Nasal cavity respiratory epithelium epithelial cell of viscerocranial mucosa (primary cell): ENCODE results near the gene FGB. TPM values are rescaled to one million over a fixed set of nuclear protein-coding genes. Genes with fewer than 3 reads are reported as not detected.

ENCODE experiments used
- total RNA-seq: library from RNA; depleted of rRNA; stranded (reverse); fragments of >200 nt; gene quantifications from 2 replicates; pipeline ENCODE4 v1.2.3, GENCODE V29; 2014

The FGB gene
- total RNA-seq = not detected in 2 replicates

DNA sequence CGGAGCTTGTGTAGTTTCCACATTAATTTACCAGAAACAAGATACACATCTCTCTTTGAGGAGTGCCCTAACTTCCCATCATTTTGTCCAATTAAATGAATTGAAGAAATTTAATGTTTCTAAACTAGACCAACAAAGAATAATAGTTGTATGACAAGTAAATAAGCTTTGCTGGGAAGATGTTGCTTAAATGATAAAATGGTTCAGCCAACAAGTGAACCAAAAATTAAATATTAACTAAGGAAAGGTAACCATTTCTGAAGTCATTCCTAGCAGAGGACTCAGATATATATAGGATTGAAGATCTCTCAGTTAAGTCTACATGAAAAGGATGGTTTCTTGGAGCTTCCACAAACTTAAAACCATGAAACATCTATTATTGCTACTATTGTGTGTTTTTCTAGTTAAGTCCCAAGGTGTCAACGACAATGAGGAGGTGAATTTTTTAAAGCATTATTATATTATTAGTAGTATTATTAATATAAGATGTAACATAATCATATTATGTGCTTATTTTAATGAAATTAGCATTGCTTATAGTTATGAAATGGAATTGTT, at the start of gene FGB:
Gene FGB, plus strand, starts transcription at position 315 of the 558 bp plus-strand sequence. Its CDS starts 8 bp downstream, at position 323.

DNA sequence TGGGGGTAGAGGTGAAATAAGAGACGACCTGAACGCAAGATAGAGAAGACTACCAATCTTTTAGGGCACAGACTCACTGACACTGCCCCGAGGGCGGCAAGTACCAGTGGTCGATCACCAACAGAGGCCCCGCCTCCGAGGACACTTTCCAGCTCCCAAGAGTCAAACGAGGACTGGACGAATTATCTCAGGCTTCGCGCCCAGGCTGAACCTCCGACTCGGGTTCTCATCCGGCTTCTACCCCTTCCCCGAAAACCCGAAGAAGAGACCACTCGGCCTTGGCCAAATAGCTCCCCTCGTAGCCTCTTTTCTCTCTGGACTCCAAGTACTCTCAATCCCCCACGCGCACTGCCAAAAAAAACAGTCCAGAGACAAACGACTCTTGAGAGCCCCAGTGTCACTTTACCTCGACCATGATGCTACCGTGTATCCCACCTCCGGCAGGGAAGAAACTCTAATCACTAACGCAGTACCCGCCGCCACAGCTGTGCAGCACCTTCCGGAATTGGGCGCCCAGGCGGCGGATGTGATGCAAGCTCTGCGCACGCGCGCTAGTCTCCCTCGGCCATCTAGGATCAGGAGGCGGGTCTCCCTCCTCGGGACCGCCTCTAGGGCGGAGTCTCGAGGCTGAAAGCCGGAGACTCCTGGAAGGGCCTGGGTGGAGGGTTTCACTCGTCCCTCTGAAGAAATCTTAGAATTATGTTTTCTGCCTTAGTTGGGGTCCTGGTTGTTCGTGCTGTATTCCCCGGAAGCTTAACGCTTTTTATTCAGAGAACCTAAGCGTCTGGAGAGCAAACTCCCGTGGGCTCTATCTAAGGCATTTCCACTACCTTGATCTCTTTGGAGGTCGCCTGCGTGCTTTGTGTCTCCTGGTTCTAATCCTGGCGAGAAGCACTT, 12.7 kb upstream of the FGB start, which contains the start of gene PLRG1:
Gene PLRG1, minus strand, starts transcription at position 507 of the 897 bp plus-strand sequence. Its CDS starts 92 bp downstream, at position 415.

DNA sequence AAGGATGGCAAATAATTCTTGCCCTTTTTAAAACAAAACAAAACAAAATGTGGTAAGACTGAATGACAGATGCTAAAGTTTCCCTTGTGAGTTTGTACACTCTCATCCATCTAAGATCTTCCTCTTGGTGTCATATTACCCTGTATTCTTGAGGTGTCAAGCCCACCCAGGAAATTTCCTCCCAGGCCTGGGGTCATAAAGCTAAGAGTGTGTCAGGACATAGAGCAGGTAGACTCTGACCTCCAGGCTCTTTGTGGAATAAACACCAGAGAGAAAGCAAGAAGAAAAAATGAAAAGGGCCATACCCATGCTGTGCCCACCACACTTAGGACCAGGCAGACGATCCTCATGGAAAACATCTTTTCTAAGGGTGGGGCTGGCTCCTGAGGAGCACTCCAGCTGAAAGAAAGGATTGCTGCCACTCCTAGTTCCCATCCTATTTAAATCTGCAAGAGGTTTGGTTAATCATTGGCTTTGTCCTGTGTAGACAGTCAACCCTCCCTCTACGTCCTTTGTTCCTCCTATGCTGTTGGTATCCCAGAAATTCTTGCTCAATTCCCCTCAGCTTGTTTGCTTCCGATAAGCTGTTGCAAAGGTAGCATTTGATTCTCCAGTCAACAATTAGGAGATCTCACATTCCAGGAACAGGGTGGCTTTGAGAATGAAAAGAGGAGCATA, 27.7 kb downstream of the FGB start, which contains the start of gene FGA:
Gene FGA, minus strand, starts transcription at position 414 of the 678 bp plus-strand sequence. Its CDS starts 55 bp downstream, at position 359.

DNA sequence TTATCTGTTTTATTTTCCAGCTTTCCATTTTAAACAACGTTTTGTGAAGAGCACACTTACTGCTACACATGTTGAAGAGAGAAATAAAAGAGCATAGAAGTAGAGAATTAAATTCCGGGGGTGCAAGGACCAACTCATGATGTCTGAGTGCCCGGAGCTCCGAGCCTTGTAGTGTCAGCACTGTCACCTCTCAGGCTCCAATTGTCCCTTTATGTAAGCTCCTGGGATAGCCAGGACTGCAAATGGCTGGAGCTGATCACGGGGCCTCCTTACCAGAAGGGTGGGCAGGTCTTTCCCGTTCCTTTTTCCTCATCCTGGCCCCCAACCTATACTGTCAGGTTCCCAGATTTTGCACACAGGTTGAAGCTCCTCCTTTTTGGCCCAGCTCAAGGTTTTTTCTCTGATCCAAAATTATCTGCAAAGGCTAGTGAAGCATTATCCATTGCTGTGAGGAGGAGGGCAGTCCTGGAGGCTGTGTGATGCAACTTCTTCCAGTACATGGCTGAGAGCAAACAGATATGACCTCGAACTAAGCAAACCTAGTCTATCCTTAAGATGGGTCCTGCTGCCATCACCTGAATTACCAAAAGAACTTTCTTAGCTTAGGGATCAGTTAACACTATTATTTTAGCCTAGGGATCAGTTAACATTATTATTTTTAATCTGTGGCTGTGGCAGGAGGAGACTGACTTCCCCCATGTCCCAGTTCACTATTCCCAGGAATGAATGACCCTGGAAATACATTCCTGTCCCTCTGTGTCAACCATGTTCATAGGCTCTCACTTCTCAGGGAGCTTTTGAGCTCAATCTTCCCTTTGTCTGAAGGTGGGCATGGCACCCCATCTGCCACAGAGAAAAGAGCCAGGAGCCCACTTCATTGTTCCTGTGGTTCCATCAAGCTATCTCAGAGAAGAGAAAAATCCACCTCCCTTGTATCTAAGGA, 49.9 kb downstream of the FGB start, which contains the start of gene FGG:
Gene FGG, minus strand, starts transcription at position 185 of the 943 bp plus-strand sequence. Its CDS starts 47 bp downstream, at position 138.

Other genes with a start within 250 kb of the FGB start
- under 0.01 and 0.07 TPM in 2 replicates for gene DCHS2, start 71.2 kb upstream of the FGB start, total RNA-seq
- gene PLRG1, start 12.6 kb upstream of the FGB start, total RNA-seq = 87.8 and 154 TPM in 2 replicates
- gene FGA, start 27.7 kb downstream of the FGB start, total RNA-seq = not detected in 2 replicates
- gene FGG, start 49.6 kb downstream of the FGB start, total RNA-seq = under 0.01 TPM in 1 of 2 replicates, not detected in the other
- 3.1 and 18.8 TPM in 2 replicates for gene LRAT, start 181.0 kb downstream of the FGB start, total RNA-seq
- 0.07 and 0.34 TPM in 2 replicates for gene RBM46, start 218.3 kb downstream of the FGB start, total RNA-seq